Measurements from ENCODE around the gene PAOX.

DNA sequence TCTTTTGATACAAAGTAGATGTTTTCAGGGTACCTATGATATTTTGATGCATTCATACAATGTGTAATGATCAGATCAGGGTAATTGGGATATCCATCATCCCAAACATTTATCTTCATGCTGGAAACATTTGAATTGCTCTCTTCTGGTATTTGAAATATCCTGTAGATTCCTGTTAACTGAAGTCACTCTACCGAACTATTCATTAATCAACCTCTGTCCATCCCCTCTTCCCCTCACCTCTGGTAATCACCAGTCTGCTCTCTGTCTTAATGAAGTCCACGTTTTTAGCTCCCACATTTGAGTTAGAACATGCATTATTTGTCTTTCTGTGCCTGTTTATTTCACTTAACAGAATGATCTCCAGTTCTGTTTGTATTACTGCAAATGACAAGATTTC, 26.2 kb downstream of the PAOX start:
- TF ChIP-seq, protein P1, sequence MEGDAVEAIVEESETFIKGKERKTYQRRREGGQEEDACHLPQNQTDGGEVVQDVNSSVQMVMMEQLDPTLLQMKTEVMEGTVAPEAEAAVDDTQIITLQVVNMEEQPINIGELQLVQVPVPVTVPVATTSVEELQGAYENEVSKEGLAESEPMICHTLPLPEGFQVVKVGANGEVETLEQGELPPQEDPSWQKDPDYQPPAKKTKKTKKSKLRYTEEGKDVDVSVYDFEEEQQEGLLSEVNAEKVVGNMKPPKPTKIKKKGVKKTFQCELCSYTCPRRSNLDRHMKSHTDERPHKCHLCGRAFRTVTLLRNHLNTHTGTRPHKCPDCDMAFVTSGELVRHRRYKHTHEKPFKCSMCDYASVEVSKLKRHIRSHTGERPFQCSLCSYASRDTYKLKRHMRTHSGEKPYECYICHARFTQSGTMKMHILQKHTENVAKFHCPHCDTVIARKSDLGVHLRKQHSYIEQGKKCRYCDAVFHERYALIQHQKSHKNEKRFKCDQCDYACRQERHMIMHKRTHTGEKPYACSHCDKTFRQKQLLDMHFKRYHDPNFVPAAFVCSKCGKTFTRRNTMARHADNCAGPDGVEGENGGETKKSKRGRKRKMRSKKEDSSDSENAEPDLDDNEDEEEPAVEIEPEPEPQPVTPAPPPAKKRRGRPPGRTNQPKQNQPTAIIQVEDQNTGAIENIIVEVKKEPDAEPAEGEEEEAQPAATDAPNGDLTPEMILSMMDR (IDR thresholded peaks at IDR 0.05; ENCODE audit: insufficient read depth, low read length, poor library complexity, severe bottlenecking): no peak
- no peak for TF ChIP-seq EZH2phosphoT487 (conservative IDR thresholded peaks at IDR 0.05; ENCODE audit: low read length)
